Measurements from ENCODE around the gene TBL3.

Gene TBL3

DNA sequence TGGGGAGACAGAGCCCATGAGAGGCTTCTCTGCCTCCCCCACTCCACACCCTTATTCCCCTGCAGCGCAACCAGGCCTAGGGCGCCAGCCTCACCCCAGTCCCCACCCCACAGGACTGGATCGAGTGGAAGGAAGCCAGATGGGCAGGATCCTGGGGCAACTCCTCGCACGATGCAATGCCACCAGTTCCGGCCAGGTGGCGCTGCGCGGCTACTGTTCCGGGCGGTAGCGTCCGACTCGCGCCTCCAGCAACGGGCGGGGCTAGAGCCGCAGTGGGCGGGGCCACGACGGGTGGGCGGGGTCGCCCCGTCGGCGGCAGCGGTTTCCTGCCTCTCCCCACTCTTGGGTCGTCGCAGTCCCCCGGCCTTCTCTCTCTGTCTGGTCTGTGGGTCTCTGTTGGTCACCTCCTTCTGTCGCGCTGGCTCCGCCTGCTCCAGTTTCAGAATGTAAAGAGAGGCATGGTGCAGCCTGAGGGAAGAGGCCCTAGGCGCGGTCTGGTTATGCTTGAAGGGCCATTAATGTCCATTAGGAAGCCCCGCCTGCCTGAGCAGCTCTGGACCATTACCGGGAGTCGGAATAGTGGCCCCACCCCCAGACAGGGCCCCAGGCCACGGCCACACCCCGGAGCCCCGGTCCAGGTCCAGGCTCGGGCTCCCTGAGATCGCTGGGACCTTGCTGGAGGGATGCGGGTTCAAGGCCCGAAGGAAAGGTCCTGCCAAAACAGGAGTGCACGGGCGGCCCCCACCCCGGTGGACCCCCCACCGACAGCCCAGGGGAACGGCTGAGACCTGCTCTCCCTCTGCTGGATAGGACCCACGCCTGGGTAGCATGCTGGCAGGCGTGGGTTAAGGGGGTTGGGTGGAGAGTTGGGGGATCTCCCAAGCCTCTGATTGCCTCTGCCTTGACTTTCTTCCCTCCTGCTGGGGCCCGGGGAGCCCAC is 51.5 kb downstream of the TBL3 start:
- DNase-seq: peak; percentile 91

DNA sequence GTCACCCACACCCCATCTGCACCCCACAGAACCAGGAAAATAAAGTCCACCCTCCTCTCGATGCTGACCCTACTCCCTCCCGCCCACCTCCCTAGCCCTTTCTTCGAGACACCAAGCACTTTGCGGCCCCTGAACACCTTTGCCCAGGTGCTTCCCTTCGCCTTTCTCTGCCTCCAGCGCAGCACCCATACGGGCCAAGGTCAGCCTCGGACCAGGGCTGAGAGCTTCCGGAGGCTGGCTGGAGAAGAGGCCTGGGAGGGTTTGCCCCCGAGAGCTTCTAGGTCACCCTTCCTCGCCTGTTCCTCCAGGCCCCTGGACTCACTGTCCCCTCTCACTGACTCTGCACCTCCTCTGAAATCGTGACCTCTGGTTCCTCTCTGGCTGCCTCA is 52.2 kb downstream of the TBL3 start:
- DNase-seq: no peak

DNA sequence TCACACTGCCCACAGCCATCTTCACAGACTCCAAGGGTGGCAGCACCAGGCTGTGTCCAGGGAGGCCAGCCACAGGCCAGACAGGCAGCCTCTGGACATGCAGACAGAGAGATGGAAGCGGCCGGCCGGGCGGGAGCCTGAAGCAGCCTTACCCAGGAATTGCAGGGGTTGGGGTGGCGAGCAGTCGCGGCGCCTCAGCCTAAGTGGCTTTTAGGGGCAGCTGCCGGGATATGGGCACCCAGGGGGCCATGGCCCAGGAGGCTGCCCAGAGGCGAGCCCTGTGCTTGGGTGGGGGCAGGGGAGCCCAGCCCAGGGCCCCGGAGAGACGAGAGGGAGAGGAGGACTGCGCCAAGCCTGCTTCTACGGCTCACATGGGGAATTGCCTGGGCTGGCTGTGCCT is 53.4 kb downstream of the TBL3 start:
- no peak for DNase-seq

DNA sequence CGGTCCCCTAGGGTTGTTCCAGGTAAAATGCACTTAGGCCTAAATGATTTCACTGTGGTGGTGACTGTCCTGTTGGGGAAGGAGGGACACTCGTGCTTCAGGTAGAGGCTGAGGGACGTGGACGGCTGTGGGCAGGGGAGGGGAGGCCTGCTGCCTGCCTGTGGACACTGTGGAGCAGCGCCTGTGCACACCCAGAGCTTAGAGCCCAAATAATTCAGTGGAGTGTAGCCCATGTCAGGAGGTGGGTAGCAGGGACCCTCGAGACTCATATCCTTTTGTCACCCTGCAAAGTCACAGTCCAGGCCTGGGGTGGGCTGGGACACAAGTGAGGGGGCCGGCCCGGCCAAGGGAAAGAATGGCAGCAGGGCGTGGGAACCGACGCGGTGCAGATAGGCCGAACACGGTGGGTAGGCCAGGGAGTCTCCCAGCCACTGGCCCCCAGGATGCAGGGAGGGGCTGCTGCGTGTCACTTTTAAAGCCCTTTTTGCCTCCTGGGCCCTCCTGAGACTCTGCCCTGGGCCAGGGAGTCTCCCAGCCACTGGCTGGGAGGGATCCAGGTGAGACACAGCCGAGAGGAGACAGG is 54.1 kb downstream of the TBL3 start:
- DNase-seq: no peak

DNA sequence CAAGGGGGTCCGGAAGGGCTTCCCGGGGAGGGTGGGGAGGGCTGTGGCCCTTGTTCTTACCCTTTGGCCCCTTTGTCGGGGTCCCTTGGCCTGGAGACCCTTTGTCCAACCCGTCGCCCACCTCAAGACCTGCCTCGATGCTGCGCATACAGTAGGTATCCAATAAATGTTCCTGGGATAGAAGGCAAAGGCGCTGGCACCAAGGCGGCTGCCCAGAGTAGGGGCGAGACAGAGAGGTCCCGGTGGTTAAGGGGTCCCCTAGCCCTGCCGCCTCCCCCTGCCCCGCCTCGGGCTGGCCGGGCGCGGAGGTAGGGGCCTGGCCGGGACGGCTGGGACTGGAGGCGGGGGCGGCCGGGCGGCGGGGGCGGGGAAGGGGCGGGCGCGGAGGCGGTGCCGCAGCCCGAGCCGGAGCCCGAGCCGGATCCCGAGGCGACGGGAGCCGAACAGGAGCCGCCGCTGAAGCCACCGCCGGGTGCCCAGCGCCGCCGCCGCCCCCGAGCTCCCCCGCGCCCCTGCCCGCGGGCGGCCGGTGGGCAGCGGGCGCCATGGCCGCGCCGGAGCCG is 54.7 kb downstream of the TBL3 start, which contains the start of gene NHERF2:
Gene NHERF2 (plus strand): TSS at position 442 of the 563 bp plus-strand sequence. CDS start 104 bp downstream, at position 546.
- no peak for DNase-seq

DNA sequence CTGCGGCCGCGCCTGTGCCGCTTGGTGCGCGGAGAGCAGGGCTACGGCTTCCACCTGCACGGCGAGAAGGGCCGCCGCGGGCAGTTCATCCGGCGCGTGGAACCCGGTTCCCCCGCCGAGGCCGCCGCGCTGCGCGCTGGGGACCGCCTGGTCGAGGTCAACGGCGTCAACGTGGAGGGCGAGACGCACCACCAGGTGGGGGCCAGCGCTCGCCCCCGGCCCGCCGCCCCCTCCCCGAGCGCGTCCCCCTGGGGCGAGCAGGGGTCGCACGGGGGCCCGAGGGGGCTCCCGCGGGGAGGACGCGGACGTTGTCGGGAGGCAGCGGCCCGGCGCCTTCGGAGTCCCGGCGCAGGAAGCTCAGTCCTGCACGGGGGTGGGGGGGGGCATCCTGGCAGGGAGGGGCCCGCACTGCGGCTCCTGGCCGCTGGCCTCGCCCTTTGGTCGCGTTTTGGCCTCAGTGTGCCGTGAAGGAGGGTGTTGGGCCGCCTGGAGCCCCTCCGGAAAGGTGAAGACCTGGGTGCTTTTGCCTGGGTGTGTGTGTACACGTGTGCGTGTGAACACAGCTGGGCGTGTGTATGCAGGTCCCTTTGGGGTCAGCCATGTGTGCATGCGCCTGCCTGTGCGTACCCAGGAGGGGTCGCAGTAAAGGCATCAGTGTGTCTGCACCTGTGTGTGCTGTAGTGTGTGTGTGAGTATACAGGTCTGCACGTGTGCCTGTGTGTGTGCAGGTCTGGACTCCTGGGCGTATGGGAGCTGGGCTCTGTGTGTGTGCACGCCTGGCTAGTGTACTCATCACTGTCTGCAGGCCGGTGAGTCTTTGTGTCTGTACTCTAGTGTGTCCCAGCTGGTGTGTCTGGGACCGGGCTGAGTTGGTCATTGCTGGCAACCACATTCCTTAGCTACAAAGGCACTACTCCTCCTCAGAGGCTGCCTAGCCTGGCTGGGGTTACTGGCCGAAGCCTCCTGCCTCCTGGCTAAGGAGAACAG is 55.5 kb downstream of the TBL3 start:
- DNase-seq: peak; percentile 29

DNA sequence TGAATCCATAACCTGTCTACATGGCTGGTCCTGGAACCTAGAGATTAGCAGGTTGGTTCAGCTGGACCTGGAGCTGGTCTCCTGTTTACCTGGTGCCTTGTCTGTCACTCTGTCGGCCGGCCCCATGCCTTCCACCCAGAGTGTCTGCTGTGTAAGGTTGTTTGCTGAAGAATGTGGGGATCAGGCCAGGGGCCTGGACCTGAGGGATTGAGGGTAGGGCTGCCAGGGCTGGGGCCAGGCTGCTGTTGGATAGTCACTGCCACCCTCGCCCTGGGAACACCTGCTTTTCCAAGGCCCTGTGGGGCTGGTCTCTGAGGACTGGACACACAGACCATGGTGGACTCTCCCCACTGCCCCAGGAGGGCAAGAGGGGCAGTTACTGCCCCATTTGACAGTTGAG is 56.3 kb downstream of the TBL3 start:
- no peak for DNase-seq

DNA sequence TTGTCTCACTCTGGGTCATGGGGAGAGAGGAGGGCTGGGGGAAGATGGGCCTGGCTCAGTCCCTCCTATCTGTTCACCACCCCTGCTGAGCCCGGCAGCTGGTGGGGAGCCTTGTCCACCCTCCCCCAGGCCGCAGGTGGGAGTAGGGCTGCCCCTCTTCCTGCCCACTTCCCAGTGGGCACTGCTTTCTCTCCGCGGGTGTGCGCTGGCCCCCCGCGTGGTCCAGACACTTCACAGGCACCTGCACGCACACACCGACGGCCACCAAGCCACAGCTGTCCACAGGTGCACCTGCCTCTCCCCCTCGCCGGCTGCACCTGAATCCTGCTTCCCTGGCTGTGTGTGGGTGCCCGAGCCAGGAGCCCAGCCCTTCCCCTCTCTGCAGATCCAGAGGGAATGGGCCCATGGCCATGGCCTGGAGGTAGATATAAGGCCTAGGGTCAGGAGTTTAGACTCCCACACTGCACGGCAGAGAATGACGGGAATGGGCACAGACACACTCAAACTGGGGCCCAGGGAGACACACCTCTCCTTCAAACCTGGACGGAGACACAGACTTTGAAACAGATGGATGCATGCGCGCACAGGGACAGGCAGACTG is 56.9 kb downstream of the TBL3 start:
- no peak for DNase-seq

DNA sequence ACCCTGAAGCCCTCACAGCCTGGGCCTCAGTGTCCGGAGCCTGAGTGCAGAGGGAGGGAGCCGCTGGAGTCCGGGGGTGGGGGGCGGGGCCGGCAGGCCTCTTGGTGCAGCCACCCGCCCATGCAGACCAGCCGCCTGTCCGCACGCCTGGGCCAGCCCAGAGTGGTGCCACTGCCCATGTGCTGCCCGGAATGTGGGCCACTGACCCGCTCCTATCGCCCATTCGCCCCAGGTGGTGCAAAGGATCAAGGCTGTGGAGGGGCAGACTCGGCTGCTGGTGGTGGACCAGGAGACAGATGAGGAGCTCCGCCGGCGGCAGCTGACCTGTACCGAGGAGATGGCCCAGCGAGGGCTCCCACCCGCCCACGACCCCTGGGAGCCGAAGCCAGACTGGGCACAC is 57.5 kb downstream of the TBL3 start:
- no peak for DNase-seq

DNA sequence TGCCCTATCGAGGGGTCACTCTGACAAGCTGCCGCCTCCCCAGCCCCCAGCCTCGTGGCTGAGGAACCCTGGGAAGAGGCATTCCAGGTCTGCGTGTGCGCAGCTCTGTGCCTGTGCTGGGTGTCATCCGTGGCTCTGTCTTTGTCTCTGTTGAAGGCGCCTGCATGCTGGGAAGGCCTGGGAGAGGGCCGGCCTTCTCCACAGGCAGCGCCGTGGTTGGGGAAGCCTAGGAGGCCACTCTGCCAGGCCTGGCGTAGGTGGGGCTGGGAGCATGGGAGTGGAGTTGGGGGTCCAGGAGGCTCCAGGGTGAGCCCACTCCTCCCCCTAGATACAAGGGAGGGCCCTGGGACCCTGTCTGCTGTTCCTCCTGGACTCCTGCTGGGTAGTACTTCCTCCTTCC is 58.2 kb downstream of the TBL3 start:
- DNase-seq: no peak

DNA sequence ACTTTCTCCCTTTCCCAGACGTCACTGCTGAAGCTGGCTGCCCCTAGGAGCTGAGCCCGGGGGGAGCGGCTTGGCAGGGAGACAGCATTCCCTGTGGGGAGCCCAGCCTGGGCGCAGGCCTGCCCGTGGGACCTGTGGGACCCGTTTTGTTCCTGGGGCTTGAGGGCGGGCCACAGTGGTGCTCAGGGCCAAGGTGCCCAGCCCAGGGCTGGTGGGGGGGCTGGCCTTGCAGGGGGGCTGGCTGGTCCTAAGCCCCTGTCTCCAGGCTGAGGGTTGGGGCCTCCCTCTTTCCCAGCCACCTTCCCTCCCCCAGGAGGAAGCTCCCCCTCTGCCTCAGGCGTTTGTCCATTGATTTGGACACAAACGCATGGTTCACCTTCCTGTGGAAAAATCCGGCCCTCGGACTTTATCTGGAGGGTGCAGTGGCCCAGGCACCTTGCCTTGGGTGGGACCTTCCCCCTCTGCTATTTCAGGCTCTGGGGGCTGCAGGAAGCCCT is 59.3 kb downstream of the TBL3 start:
- DNase-seq: no peak

Measured in NCI-H2227 treated with DMSO at 0.1 percent for 48 hours (cell line).